ENCODE data around the gene LIMS3.
"Not testable (repeated sequence)": the region's sequence is repeated elsewhere in the genome, so short reads cannot be mapped to it uniquely, and the experiment has no call there.

Gene LIMS3

DNA sequence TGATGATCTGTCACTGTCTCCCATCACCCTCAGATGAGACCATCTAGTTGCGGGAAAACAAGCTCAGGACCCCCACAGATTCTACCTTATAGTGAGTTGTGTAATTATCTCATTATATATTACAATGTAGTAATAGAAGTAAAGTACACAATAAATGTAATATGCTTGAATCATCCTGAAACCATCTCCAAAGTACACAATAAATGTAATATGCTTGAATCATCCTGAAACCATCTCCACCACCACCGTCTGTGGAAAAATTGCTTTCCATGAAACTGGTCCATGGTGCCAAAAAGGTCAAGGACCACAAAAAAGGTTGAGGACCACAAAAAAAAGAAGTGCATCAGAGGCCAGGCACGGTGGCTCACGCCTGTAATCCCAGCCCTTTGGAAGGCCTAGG lies 29.3 kb downstream of the LIMS3 start:
- DNase-seq, result not testable (repeated sequence)

DNA sequence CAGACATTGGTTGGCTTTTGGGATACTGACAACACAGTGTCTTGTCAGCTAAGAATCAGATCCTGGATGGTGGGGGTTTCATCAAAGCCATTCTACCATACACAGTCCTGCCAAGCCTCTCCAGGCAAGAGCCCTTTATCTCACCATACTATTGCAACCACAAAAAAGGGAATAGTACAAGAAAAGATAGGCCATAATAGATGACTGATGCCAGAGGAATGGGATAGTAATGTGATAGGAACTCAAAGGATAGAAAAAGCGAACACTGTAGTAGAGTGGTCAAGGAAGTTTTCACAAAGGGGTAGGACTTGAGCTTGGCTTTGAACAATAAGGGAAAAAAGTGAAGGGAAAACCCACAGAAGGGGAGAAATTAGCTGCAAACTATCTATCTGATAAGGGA lies 30.7 kb downstream of the LIMS3 start:
- DNase-seq, result not testable (repeated sequence)

- DNase-seq, result not testable (repeated sequence)
These were observed 38.0 kb downstream of the LIMS3 start for GRCh38 chr2:109936534-109936933.

- not testable (repeated sequence) for DNase-seq
These were observed 46.9 kb downstream of the LIMS3 start for GRCh38 chr2:109945362-109945761.

DNA sequence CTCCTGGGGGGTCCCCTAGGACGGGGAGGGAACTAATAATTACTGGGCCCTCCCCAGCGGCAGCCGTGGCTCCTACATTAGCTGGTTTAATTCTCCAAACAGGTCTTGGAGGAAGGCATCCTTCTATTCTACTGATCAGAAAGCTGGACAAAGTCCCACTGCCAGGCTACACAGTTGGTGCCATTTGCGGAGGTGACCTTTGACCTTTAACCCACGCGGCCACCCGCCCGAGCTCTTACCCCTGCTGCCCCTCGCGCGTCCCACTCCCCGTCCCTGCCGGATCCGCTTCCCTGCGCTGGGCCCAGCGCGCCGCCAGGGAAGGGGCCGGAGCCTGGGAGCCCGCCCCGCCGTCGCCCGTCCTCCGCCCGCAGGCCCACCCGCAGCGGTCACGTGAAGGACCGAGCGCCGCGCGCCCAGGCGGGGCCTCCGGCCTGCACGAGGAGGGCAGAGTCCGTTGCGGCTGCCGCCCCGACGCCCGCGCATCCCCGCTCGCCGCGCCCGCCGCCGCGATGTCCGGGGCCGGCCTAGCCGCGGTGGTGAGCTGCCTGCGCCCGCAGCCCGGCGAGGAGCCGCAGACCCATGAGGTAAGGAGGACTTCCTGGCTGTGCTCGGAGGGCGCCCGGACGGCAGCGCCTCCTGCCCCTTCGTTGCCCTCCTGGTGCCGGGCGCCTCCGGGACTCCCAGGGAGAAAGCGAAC lies 48.9 kb downstream of the LIMS3 start:
- DNase-seq, result not testable (repeated sequence)

- not testable (repeated sequence) for DNase-seq
These were observed 49.6 kb downstream of the LIMS3 start for GRCh38 chr2:109947959-109948520.

- not testable (repeated sequence) for DNase-seq
These were observed 51.8 kb downstream of the LIMS3 start for GRCh38 chr2:109950146-109950843.

DNA sequence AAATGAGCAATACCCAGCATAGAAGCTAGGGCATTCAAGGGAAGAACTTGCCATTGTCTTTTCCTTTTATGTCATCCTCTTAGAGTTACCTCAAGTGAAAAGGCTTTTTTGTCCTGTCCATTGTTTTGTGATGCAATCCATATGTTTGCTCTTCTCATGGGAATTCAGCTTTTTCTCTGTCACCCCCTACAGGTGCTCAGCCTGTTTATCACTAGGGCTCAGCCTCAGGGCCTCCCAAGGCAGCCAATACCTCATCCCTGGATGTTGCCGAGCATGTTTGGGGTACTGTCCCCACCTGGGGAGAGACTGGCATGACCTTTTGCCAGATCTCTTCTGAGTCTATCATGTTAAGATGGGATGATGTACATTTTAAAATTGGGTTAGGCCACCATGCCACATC lies 65.5 kb downstream of the LIMS3 start:
- DNase-seq, result not testable (repeated sequence)

DNA sequence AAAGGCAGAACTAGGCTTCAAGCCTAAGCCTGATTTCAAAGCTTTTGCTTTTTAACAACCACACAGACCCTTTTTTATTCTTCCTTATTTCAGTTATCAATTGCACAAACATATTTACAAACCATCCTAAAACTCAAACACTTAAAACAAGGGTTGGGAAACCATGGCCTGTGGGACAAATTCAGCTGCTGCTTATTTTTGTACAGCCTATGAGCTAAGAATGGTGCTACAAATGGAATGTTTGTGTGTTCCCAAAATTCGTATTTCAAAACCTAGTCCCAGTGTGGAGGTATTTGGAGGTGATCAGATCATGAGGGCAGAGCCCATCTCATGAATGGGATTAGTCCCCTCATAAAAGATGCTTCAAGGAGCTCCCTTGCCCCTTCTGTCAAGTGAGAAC lies 67.0 kb downstream of the LIMS3 start:
- DNase-seq, result not testable (repeated sequence)

DNA sequence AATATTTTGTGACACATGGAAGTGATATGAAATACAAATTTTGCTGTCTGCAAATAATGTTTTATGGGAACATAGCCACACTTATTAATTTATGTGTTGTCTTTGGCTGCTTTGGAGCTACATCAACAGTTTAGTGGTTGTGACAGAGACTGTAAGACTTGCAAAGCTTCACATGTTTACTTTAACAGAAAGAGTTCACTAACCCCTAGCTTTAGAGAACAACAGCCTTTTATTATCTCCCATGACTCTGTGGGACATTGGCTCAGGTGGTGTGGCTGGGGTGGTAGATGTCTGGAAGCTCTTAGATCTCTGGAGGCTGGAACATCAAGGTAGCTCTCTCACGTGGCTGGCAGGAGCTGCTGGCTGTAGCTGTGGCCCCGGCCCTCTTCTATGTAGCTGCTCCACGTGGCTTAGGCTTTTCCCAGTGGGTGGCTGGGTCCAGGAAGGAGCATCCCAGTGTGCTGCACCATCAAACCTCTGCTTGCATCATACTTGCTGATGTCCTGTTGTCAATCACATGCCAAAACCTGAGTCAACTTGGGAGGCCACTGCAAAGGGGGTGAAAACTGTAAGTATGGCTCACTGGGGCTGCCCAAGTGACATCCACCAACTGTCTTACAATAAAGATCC lies 67.7 kb downstream of the LIMS3 start:
- DNase-seq, result not testable (repeated sequence)

DNA sequence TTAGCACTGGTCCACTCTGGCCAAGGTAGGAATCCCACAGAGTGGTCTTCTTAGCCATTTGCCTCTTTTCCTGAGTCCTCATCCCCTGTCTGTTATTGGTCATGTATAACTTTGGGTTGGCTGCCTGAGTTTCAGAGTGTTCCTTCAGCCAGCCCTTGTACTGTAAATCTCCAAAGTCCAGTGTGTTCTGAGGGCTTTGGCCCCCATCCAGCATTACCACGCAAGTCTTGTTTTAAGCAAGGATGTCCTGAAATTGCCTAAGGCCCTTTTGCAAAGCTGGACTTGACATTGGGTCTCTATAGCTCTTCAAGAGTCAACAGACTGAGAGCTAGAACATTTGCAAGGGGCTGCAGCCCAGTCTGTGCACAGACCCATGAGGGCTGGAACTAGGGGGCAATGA lies 68.4 kb downstream of the LIMS3 start:
- not testable (repeated sequence) for DNase-seq

DNA sequence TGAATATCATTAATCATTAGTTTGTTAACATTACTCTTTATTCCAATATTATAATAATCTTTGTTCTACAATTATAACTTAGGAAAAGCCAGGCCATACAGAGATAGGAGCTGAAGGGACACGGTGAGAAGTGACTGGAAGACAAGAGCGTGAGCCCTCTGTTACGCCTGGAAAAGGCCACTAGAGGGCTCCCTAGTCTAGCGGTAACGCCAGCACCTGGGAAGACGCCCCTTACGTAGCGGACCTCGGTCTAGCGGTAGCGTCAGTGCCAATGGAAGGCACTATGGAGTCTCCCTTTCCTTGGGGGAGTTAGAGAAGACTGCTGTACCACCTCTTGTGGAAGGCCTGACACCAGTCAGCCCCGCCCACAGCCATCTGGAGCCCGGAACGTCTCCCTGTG lies 71.4 kb downstream of the LIMS3 start:
- not testable (repeated sequence) for DNase-seq

DNA sequence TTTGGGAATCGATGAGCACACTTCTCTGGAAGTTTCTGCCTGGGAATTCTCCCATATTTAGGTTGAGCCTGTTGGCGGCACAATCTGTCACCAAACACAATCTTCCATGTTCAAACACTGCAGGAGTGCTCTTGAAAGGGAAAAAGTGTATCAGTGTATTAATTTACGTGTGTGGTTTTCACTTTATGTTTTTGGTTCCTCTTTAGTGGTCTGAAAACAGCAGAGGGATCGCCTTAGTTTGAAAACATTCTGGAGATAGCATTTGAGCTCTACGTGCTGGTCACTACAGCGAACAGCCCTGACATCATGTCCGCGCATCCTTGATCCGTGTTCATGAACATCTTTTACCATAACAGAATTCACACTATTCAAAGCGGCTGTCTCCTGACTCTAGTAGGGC lies 73.2 kb downstream of the LIMS3 start:
- DNase-seq, result not testable (repeated sequence)
